Chondrocyte (in vitro differentiated cells): ENCODE measurements around the gene NPEPPS. TPM values are rescaled to one million over a fixed set of nuclear protein-coding genes. Genes with fewer than 3 reads are reported as not detected.
"Not testable (repeated sequence)": the region's sequence is repeated elsewhere in the genome, so short reads cannot be mapped to it uniquely, and the experiment has no call there.

Source experiments
- DNase-seq: peaks from one replicate; pipeline ENCODE4 v3.0.0; 2021; ENCODE audit warnings: mixed read lengths, low spot score
- H3K27ac Mint-ChIP-seq: one replicate; pipeline ENCODE4 v1.8.0; 2021; ENCODE audit warnings: mild to moderate bottlenecking, moderate library complexity, mixed read lengths; ENCODE audit not compliant: unreplicated experiment
- H3K27me3 Mint-ChIP-seq: 2 replicates; pipeline ENCODE4 v1.8.0; 2021; ENCODE audit warnings: low read depth, mixed read lengths
- H3K36me3 Mint-ChIP-seq: 2 replicates; pipeline ENCODE4 v1.8.0; 2021; ENCODE audit warnings: low read depth, mixed read lengths
- H3K4me1 Mint-ChIP-seq: 2 replicates; pipeline ENCODE4 v1.8.0; 2021; ENCODE audit warnings: low read depth, mild to moderate bottlenecking, mixed read lengths
- H3K4me3 Mint-ChIP-seq: one replicate; pipeline ENCODE4 v1.8.0; 2021; ENCODE audit warnings: mild to moderate bottlenecking, moderate library complexity, mixed read lengths; ENCODE audit not compliant: unreplicated experiment
- H3K9me3 Mint-ChIP-seq: 2 replicates; pipeline ENCODE4 v1.8.0; 2021; ENCODE audit warnings: low read depth, mixed read lengths
- total RNA-seq: library from RNA; stranded (reverse); gene quantifications from 3 replicates; pipeline ENCODE4 v1.2.1, GENCODE V29; 2021

Gene NPEPPS
- total RNA-seq, 1 donor from 2014 or later = 113 TPM

DNA sequence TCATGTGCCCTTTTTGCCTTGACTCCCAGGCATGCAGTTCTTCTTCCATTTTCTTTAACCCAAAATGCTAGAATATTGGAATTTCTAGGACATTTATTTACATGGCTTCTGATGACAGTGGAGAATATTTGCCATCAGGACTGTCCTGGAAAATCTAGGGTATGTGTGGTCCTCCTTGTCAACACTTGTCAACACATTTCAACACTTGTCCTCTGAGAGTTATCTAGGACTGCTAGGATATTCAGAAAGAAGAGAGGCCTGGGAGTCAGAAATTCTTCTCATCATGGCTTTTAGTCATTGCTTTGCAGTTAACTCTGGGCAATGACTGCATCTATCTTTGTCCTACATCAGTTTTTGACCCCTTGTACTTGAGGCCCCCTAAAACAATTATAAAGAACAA, 11.5 kb upstream of the NPEPPS start:
- DNase-seq, H3K36me3 Mint-ChIP-seq, H3K4me1 Mint-ChIP-seq, H3K4me3 Mint-ChIP-seq, H3K27me3 Mint-ChIP-seq, H3K9me3 Mint-ChIP-seq, H3K27ac Mint-ChIP-seq: not testable (repeated sequence)

GRCh38 chr17:47520279-47520678, 10.6 kb upstream of the NPEPPS start:
- H3K27ac Mint-ChIP-seq, H3K4me1 Mint-ChIP-seq, H3K36me3 Mint-ChIP-seq, H3K9me3 Mint-ChIP-seq, H3K27me3 Mint-ChIP-seq, DNase-seq, H3K4me3 Mint-ChIP-seq: not testable (repeated sequence)

- H3K36me3 Mint-ChIP-seq, H3K9me3 Mint-ChIP-seq, H3K4me3 Mint-ChIP-seq, H3K4me1 Mint-ChIP-seq, H3K27me3 Mint-ChIP-seq, DNase-seq, H3K27ac Mint-ChIP-seq: not testable (repeated sequence)
These were observed 9.5 kb upstream of the NPEPPS start for GRCh38 chr17:47521434-47521833.

DNA sequence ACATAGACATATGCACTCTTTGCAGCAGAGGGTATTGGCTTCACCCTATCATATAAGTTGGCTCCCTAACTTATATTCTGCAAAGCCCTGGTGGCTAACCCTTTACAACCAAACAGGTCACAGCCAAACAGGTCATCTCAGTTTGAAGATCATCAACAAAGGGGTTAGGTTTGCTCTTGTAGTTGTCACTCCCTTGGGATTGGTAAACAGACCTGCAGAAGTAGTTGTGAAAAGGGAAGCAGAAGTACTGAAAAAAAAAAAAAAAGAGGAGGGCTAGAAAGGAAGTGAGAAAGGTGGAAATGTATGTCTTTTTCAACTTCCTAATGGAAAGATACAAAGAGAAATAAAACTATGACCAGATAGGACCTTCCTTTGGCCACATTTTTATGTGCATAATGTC, 8.6 kb upstream of the NPEPPS start:
- not testable (repeated sequence) for H3K4me1 Mint-ChIP-seq, H3K27ac Mint-ChIP-seq, H3K9me3 Mint-ChIP-seq, H3K27me3 Mint-ChIP-seq, DNase-seq, H3K4me3 Mint-ChIP-seq, H3K36me3 Mint-ChIP-seq

DNA sequence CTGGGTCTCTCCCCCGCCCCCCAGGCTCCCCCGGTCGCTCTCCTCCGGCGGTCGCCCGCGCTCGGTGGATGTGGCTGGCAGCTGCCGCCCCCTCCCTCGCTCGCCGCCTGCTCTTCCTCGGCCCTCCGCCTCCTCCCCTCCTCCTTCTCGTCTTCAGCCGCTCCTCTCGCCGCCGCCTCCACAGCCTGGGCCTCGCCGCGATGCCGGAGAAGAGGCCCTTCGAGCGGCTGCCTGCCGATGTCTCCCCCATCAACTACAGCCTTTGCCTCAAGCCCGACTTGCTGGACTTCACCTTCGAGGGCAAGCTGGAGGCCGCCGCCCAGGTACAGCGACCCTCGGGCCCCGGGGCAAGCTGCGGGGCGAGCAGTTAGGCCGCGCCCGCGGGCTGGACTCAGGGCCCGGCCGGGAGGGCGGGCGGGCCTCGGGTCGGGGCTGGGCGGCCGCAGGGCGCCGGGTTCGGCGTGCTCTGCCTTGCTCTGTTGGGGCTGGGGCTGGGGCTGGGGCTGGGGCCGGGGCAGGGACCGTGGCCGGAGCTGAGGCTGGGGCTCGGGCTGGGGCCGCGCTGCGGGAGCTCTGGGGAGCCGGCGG, 419 bp downstream of the NPEPPS start:
- H3K9me3 Mint-ChIP-seq, H3K36me3 Mint-ChIP-seq, H3K27ac Mint-ChIP-seq, H3K27me3 Mint-ChIP-seq, H3K4me1 Mint-ChIP-seq, DNase-seq: not testable (repeated sequence)
- peak overlapping the region; percentile 91 for H3K4me3 Mint-ChIP-seq

GRCh38 chr17:47539085-47539484, 8.2 kb downstream of the NPEPPS start:
- H3K9me3 Mint-ChIP-seq, H3K36me3 Mint-ChIP-seq, DNase-seq, H3K27me3 Mint-ChIP-seq, H3K4me3 Mint-ChIP-seq, H3K27ac Mint-ChIP-seq, H3K4me1 Mint-ChIP-seq: not testable (repeated sequence)

- not testable (repeated sequence) for H3K4me3 Mint-ChIP-seq, H3K36me3 Mint-ChIP-seq, DNase-seq, H3K27ac Mint-ChIP-seq, H3K27me3 Mint-ChIP-seq, H3K9me3 Mint-ChIP-seq, H3K4me1 Mint-ChIP-seq
These were observed 10.8 kb downstream of the NPEPPS start for GRCh38 chr17:47541676-47542075.

GRCh38 chr17:47544327-47544726, 13.4 kb downstream of the NPEPPS start:
- DNase-seq, H3K36me3 Mint-ChIP-seq, H3K4me3 Mint-ChIP-seq, H3K27ac Mint-ChIP-seq, H3K9me3 Mint-ChIP-seq, H3K27me3 Mint-ChIP-seq, H3K4me1 Mint-ChIP-seq: not testable (repeated sequence)

GRCh38 chr17:47554733-47555132, 23.8 kb downstream of the NPEPPS start:
- not testable (repeated sequence) for H3K27me3 Mint-ChIP-seq, DNase-seq, H3K4me3 Mint-ChIP-seq, H3K4me1 Mint-ChIP-seq, H3K9me3 Mint-ChIP-seq, H3K36me3 Mint-ChIP-seq
- peak overlapping the region; percentile 4 for H3K27ac Mint-ChIP-seq

- H3K9me3 Mint-ChIP-seq, DNase-seq, H3K36me3 Mint-ChIP-seq, H3K4me3 Mint-ChIP-seq, H3K27ac Mint-ChIP-seq, H3K4me1 Mint-ChIP-seq, H3K27me3 Mint-ChIP-seq: not testable (repeated sequence)
These were observed 25.2 kb downstream of the NPEPPS start for GRCh38 chr17:47556108-47556507.

DNA sequence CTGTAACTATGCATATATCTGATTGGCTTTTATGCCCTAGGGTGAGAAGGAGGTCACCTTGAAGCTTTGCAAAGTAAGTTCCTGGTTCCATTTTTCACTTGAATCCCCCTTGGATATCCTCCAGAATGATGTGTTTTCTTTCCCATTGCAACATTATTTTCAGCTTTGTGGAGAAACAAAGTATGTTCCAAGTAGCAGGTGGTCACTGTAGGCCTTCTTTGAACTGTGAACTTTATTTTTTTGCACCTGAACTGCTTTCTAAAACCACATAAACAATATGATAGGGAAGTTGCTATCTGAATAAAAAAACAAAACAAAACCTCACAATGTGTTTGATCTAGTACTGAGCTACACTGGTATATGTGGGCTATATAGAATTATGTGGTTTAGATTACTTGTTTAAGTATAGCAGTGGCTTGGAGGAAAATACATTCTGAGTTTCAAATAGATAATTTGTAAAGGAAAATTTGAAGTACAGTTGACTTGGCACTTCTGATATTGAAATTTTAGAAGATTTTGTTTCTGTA, 29.7 kb downstream of the NPEPPS start:
- not testable (repeated sequence) for H3K4me3 Mint-ChIP-seq, H3K4me1 Mint-ChIP-seq, H3K36me3 Mint-ChIP-seq, H3K27ac Mint-ChIP-seq, H3K9me3 Mint-ChIP-seq, H3K27me3 Mint-ChIP-seq, DNase-seq

DNA sequence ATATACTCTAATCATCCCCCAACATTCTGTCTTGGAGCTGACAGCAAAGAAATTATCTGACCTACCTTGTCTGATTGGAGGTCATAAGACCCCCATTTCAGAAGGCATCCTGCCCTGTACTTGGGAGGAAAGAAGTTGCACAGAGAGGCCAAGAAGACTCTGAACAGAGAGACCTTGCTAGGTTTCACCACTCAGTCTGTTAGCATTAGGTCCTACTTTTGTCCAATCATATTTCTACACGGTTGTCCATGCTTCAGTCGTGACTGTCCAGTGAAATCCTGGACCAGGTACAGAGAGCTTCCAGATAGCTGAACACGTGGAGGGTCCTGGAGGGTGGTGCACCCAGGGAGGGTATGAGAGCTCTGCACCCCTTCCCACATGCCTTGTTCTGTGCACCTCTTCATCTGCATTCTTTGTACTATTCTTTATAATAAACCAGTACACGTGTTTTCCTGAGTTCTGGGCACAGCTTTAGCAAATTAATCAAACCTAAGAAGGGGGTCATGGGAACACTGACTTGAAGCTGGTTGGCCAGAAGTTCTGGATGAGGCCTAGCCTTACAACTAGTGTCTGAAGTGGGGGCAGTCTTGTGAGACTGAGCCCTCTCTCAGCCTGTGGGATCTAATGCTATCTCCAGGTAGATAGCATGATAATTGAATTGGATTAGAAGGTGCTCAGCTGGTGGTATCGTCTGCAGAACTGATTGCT, 30.9 kb downstream of the NPEPPS start:
- not testable (repeated sequence) for H3K27ac Mint-ChIP-seq

More for the DNA sequence above, 30.9 kb downstream of the NPEPPS start:
- not testable (repeated sequence) for H3K4me3 Mint-ChIP-seq, H3K36me3 Mint-ChIP-seq, DNase-seq, H3K4me1 Mint-ChIP-seq, H3K27me3 Mint-ChIP-seq, H3K9me3 Mint-ChIP-seq
